CD4-positive, alpha-beta T cell (primary cell): ENCODE data around the gene ALKBH5. TPM values are rescaled to one million over a fixed set of nuclear protein-coding genes. Genes with fewer than 3 reads are reported as not detected.

Experiments
- ATAC-seq: fragments of 200-7000 bp; cut with Tn5 transposase; one replicate; pipeline ENCODE4 v1.10.0; 2022; ENCODE audit warnings: mild to moderate bottlenecking; ENCODE audit not compliant: poor library complexity
- CTCF ChIA-PET: fragments of 350-600 bp; sonication (Branson Sonifier 250); formaldehyde crosslinking; loops from one replicate; lab custom pipeline; 2021; ENCODE audit warnings: antibody characterized with exemption, inconsistent platforms; lab: Charles Lee
- POLR2A ChIA-PET: fragments of 350-600 bp; sonication (Branson Sonifier 250); formaldehyde crosslinking; loops from one replicate; lab custom pipeline; 2021; ENCODE audit warnings: antibody characterized with exemption, inconsistent platforms; lab: Charles Lee
- DNase-seq, 14 experiments: peaks; one replicate each; pipeline ENCODE4 v3.0.0-alpha.2; 2013 to 2020; ENCODE audit warnings: mixed read lengths in 2 of 14
- H3K27ac ChIP-seq, 2 donors: one replicate each; pipeline versions ENCODE4 v1.5.1 to v1.7.0; 2013; ENCODE audit warnings: low read length in 2 of 2, low read depth in 1 of 2, mild to moderate bottlenecking in 1 of 2
- H3K27me3 ChIP-seq, 2 experiments: 1 replicate in 1 of 2; 2 replicates in 1 of 2; pipeline versions ENCODE4 v1.6.1 to v1.7.0; 2013; ENCODE audit warnings: low read length in 2 of 2, control low read depth in 1 of 2, mild to moderate bottlenecking in 1 of 2, moderate library complexity in 1 of 2; ENCODE audit not compliant: insufficient read depth in 2 of 2, control insufficient read depth in 1 of 2
- H3K36me3 ChIP-seq: one replicate; pipeline ENCODE4 v1.6.1; 2013; ENCODE audit warnings: low read length, control low read depth; ENCODE audit not compliant: insufficient read depth
- H3K4me1 ChIP-seq: one replicate; pipeline ENCODE4 v1.6.1; 2013; ENCODE audit warnings: low read length, control low read depth; ENCODE audit not compliant: insufficient read depth
- H3K4me3 ChIP-seq: one replicate; pipeline ENCODE4 v1.5.1; 2013; ENCODE audit warnings: mild to moderate bottlenecking, low read length, moderate library complexity
- H3K9me3 ChIP-seq, 2 experiments: 1 replicate in 1 of 2; 2 replicates in 1 of 2; pipeline versions ENCODE4 v1.6.1 to v1.7.0; 2013; ENCODE audit warnings: low read length in 2 of 2, mild to moderate bottlenecking in 2 of 2, control low read depth in 1 of 2, moderate library complexity in 1 of 2; ENCODE audit not compliant: control insufficient read depth in 1 of 2, insufficient read depth in 1 of 2
- H3K27ac Mint-ChIP-seq: one replicate; pipeline ENCODE4 v1.8.0; 2020; ENCODE audit warnings: mixed read lengths
- H3K27me3 Mint-ChIP-seq: one replicate; pipeline ENCODE4 v1.8.0; 2021; ENCODE audit warnings: mixed read lengths
- H3K36me3 Mint-ChIP-seq: one replicate; pipeline ENCODE4 v1.8.0; 2021; ENCODE audit warnings: low read depth, mixed read lengths
- H3K4me1 Mint-ChIP-seq: one replicate; pipeline ENCODE4 v1.8.0; 2021; ENCODE audit warnings: low read depth, mixed read lengths
- H3K4me3 Mint-ChIP-seq: one replicate; pipeline ENCODE4 v1.8.0; 2020; ENCODE audit warnings: mild to moderate bottlenecking, mixed read lengths
- H3K9me3 Mint-ChIP-seq: one replicate; pipeline ENCODE4 v1.8.0; 2020; ENCODE audit warnings: mixed read lengths
- intact Hi-C, 2 experiments: fragments of 100-400 bp; cut with DNase I in 1 of 2; cut with micrococcal nuclease in 1 of 2; formaldehyde crosslinking; loops; one replicate each; pipeline versions ENCODE4 v1.15.1 to v1.9.0; 2023 to 2025; cut with DNase I, micrococcal nuclease
- total RNA-seq, 174 experiments: library from RNA in 2 of 174; stranded (reverse) in 2 of 174; gene quantifications; one replicate each; pipeline ENCODE4 v1.2.3 and lab custom pipeline; 2021 to 2026
- TF ChIP-seq, protein P1 (sequence below): fragments of 200-600 bp; IDR thresholded peaks from one replicate; pipeline ENCODE4 v1.8.0; 2022; ENCODE audit warnings: antibody characterized with exemption, mild to moderate bottlenecking

The ALKBH5 gene
- total RNA-seq, 2 experiments from 2014 or later = 117 to 119 TPM

DNA sequence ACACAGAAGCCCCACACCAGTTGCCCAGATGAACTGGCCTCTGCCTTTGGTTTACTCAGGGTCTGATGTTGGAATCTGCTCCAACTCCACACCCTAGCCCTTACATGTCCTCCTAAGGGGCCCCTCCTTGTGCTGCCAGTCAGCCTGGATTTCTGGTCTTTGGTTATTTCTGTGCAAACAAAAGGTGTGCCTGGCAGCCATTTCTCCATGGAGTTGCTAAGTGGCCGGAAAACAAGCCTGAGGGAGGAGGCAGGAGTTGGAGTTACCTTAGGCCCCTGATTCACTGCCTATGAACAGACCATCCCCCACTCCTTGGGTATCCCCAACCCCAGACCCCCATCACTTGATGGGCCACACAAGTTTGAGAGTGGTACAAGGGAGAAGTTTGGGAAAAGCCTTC lies 4.4 kb upstream of the ALKBH5 start:
- Histone ChIP-seq H3K4me1 (peaks cover 16% of the 10 kb centered on the region), H3K36me3 (no peaks in the 10 kb centered on the region), H3K27ac (no peak overlapping the region), H3K27me3 (no peaks in the 10 kb centered on the region), H3K9me3 (no peaks in the 10 kb centered on the region), H3K4me3 (no peak overlapping the region)
- Mint-ChIP-seq H3K36me3 (peaks cover 6% of the 10 kb centered on the region), H3K4me1 (peaks cover 17% of the 10 kb centered on the region), H3K9me3 (no peaks in the 10 kb centered on the region), H3K4me3 (peak overlapping the region; percentile 78), H3K27ac (peak overlapping the region; percentile 68), H3K27me3 (no peaks in the 10 kb centered on the region)
- intact Hi-C loops = no loop called here
- ChIA-PET POLR2A (no interaction called here), CTCF (no interaction called here)
- TF ChIP-seq, protein P1, sequence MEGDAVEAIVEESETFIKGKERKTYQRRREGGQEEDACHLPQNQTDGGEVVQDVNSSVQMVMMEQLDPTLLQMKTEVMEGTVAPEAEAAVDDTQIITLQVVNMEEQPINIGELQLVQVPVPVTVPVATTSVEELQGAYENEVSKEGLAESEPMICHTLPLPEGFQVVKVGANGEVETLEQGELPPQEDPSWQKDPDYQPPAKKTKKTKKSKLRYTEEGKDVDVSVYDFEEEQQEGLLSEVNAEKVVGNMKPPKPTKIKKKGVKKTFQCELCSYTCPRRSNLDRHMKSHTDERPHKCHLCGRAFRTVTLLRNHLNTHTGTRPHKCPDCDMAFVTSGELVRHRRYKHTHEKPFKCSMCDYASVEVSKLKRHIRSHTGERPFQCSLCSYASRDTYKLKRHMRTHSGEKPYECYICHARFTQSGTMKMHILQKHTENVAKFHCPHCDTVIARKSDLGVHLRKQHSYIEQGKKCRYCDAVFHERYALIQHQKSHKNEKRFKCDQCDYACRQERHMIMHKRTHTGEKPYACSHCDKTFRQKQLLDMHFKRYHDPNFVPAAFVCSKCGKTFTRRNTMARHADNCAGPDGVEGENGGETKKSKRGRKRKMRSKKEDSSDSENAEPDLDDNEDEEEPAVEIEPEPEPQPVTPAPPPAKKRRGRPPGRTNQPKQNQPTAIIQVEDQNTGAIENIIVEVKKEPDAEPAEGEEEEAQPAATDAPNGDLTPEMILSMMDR = no peak
- DNase-seq = no peak
- no peak for ATAC-seq

DNA sequence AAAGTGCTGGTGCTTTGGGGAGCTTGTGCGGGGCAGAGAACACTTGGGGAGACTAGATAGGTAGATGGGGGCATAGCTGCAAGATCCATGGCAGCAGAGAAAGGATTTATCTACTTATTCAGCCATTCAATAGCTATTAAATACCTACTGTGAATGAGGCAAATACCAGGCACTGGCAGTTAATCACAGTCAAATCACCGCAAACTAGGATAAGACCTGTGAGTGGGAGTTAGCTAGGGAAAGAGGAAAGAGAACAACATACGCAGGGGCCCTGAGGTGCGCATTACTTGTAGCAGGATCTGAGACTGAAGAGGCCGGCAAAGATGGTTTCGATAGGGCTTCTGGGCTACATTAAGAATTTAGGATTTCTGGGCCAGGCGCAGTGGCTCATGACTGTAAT lies 3.8 kb upstream of the ALKBH5 start:
- peak overlapping the region; percentile 78 for H3K4me3 Mint-ChIP-seq
- peaks cover 12% of the 10 kb centered on the region for H3K36me3 Mint-ChIP-seq
- CTCF ChIA-PET = no interaction called here
- intact Hi-C loops = loop anchor here (5.0 to 10.0 kb wide), 3 partner anchors 37 to 895 kb away; partner anchors contain the start of genes COPS3 (in 1 of the 2) and PEMT (in 1 of the 2)
- no peaks in the 10 kb centered on the region for H3K9me3 Mint-ChIP-seq
- H3K27ac ChIP-seq = no peak overlapping the region
- TF ChIP-seq, protein P1 = no peak
- peaks cover 22% of the 10 kb centered on the region for H3K4me1 Mint-ChIP-seq
- peaks cover 18% of the 10 kb centered on the region for H3K4me1 ChIP-seq
- no peaks in the 10 kb centered on the region for H3K36me3 ChIP-seq
- DNase-seq (no peak), ATAC-seq (no peak)
- peak overlapping the region; percentile 68 for H3K27ac Mint-ChIP-seq
- H3K4me3 ChIP-seq = no peak overlapping the region
- H3K27me3 Mint-ChIP-seq = no peaks in the 10 kb centered on the region
- no peaks in the 10 kb centered on the region for H3K9me3 ChIP-seq
- H3K27me3 ChIP-seq = no peaks in the 10 kb centered on the region
- POLR2A ChIA-PET = no interaction called here

DNA sequence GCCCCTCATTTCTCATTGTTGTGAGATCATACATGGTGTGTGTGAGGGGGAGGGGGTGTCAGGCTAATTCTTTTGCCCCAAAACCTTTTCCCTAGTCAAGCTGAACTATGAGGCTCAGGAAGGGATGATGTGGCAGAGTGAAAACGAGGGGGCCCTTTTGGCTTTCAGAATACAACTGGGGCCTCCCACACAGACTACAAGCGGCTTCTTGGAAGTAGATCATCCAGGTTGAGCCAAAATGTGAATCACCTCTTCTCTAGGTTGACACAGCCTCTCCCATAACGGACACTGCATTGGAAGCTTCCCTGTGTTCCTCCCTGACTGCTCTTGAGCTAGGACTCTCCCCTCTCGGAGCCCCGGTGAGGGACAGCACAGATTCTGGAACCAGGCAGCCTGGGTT lies 2.3 kb upstream of the ALKBH5 start:
- Histone ChIP-seq H3K9me3 (no peaks in the 10 kb centered on the region), H3K27ac (peak overlapping the region in 1 of 2 donors; percentile 55), H3K4me3 (no peak overlapping the region), H3K27me3 (no peaks in the 10 kb centered on the region), H3K4me1 (peaks cover 34% of the 10 kb centered on the region), H3K36me3 (no peaks in the 10 kb centered on the region)
- Mint-ChIP-seq H3K4me1 (peaks cover 38% of the 10 kb centered on the region), H3K36me3 (peaks cover 21% of the 10 kb centered on the region), H3K27ac (peak overlapping the region; percentile 97), H3K4me3 (peak overlapping the region; percentile 92), H3K27me3 (no peaks in the 10 kb centered on the region), H3K9me3 (no peaks in the 10 kb centered on the region)
- intact Hi-C loops = loop anchor here (5.0 to 10.0 kb wide), 3 partner anchors 36 to 897 kb away; partner anchors contain the start of genes COPS3 (in 1 of the 2) and PEMT (in 1 of the 2)
- ChIA-PET POLR2A (no interaction called here), CTCF (no interaction called here)
- no peak for DNase-seq
- TF ChIP-seq, protein P1 = no peak
- ATAC-seq = no peak
